ENCODE data around the gene RARS2. TPM values are rescaled to one million over a fixed set of nuclear protein-coding genes. Genes with fewer than 3 reads are reported as not detected.

Gene RARS2
- total RNA-seq, 1 experiment from 2014 or later = 51.4 TPM

Other genes with a start within 250 kb of the RARS2 start
- gene C6orf163, start 245.2 kb downstream of the RARS2 start, total RNA-seq (2014; rRNA removed; shearing (Covaris generic)) = 0.34 and 0.80 TPM in 2 replicates
- 1.5 and 7.7 TPM in 2 replicates for gene CFAP206, start 182.0 kb downstream of the RARS2 start, total RNA-seq (2014; rRNA removed; shearing (Covaris generic))
- 19.9 and 24.6 TPM in 2 replicates for gene SLC35A1, start 117.0 kb downstream of the RARS2 start, total RNA-seq (2014; rRNA removed; shearing (Covaris generic))
- gene ORC3, start 148 bp upstream of the RARS2 start, total RNA-seq (2014; rRNA removed; shearing (Covaris generic)) = 48.6 and 58.7 TPM in 2 replicates
- gene AKIRIN2, start 112.2 kb upstream of the RARS2 start, total RNA-seq (2014; rRNA removed; shearing (Covaris generic)) = 11.5 and 41.3 TPM in 2 replicates